Medulla oblongata (tissue), 1 donor: ENCODE data around the gene FAF2.
"Not testable (repeated sequence)": the region's sequence is repeated elsewhere in the genome, so short reads cannot be mapped to it uniquely, and the experiment has no call there.

ENCODE experiments used
- DNase-seq: peaks from one replicate; pipeline ENCODE4 v3.0.0-alpha.2; 2015; ENCODE audit errors: extremely low spot score

The FAF2 gene

GRCh38 chr5:176454724-176455394, 6.7 kb downstream of the FAF2 start:
- DNase-seq = no peak

- no peak for DNase-seq
These were observed 10.8 kb downstream of the FAF2 start for GRCh38 chr5:176458904-176459561.

GRCh38 chr5:176461349-176461748, 13.2 kb downstream of the FAF2 start:
- DNase-seq = no peak

GRCh38 chr5:176463113-176463764, 15.1 kb downstream of the FAF2 start:
- DNase-seq = no peak

GRCh38 chr5:176466245-176466871, 18.2 kb downstream of the FAF2 start:
- DNase-seq = peak; percentile 24

GRCh38 chr5:176469296-176469695, 21.1 kb downstream of the FAF2 start:
- DNase-seq = no peak

- no peak for DNase-seq
These were observed 22.4 kb downstream of the FAF2 start for GRCh38 chr5:176470539-176470938.

- DNase-seq = no peak
These were observed 22.9 kb downstream of the FAF2 start for GRCh38 chr5:176471098-176471497.

- no peak for DNase-seq
These were observed 25.3 kb downstream of the FAF2 start for GRCh38 chr5:176473335-176474006.

- DNase-seq = no peak
These were observed 26.3 kb downstream of the FAF2 start for GRCh38 chr5:176474476-176474875.

- DNase-seq = no peak
These were observed 33.5 kb downstream of the FAF2 start for GRCh38 chr5:176481711-176482110.

- DNase-seq = no peak
These were observed 37.0 kb downstream of the FAF2 start for GRCh38 chr5:176485176-176485575.

GRCh38 chr5:176486189-176486757, 38.1 kb downstream of the FAF2 start:
- DNase-seq = no peak

- not testable (repeated sequence) for DNase-seq
These were observed 39.0 kb downstream of the FAF2 start for GRCh38 chr5:176487160-176487559.

- DNase-seq = no peak
These were observed 40.9 kb downstream of the FAF2 start for GRCh38 chr5:176489077-176489476.

- DNase-seq = no peak
These were observed 42.1 kb downstream of the FAF2 start for GRCh38 chr5:176490301-176490700.

GRCh38 chr5:176491101-176491502, 42.9 kb downstream of the FAF2 start:
- DNase-seq = no peak

GRCh38 chr5:176491901-176492300, 43.7 kb downstream of the FAF2 start:
- no peak for DNase-seq

- no peak for DNase-seq
These were observed 44.2 kb downstream of the FAF2 start for GRCh38 chr5:176492431-176492830.

GRCh38 chr5:176497852-176498251, 49.7 kb downstream of the FAF2 start:
- no peak for DNase-seq

GRCh38 chr5:176499273-176499672, 51.1 kb downstream of the FAF2 start:
- DNase-seq = no peak

- no peak for DNase-seq
These were observed 52.3 kb downstream of the FAF2 start for GRCh38 chr5:176500511-176500910.
